Measurements from ENCODE around the gene BEGAIN.
A peak's percentile ranks its signal among the peaks of the same experiment; 100 is the strongest.

Gene BEGAIN

DNA sequence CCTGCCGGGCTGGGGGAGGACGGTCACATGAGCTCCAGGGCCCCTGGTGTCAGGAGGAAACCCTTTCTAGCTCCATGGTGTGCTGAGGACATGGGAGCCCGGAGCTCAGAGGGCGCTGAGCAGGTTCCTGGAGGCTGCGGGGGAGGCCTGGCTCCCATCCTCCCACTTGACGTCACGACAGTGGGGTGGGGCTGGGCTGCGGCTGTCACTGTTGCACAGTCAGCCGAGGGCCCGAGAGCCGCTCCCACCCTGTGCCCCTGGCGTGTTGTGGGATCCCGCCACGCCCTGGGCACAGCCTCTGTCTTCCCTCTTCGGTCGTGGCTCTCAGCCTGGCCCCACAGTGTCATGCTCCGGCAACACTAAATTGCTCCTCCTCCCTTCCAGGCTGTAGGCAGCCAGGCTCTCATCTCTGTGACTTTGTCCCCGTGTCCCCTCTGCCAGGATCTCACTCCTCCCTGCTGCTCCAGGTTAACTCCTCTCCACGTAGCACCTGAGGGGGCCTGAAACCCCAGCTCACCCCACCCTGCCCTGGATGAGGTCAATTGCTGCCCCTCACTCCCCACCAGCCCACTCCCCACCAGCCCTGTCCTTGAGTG is 33.0 kb downstream of the BEGAIN start:
- no peak for TF ChIP-seq CTCF (conservative IDR thresholded peaks at IDR 0.05; ENCODE audit: low read length)
- peak; percentile 6 for DNase-seq (ENCODE audit: low read depth)
- no peak overlapping the region for H3K4me3 ChIP-seq (ENCODE audit: low read length)

DNA sequence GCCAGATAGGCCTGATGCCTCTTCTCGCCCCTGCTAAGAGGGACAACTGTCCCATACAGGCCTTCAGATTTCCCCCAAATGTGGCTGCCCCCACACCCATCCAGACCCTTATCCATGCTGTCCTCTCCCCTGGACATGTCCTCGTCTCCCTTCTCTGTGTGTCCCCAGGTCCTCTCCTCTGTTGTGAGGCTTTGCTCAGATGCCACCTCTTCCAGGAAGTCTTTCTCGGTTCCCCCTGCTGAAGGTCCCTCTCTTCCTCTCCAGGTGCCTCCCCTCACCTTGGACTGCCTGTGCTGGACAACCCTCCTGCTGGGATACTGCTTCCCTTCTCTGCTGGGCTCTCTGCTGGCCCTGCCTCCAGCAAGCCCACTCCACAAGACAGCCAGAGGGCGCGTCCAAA is 33.7 kb downstream of the BEGAIN start:
- no peak for DNase-seq (ENCODE audit: low read depth)
- no peak for TF ChIP-seq CTCF (conservative IDR thresholded peaks at IDR 0.05; ENCODE audit: low read length)

DNA sequence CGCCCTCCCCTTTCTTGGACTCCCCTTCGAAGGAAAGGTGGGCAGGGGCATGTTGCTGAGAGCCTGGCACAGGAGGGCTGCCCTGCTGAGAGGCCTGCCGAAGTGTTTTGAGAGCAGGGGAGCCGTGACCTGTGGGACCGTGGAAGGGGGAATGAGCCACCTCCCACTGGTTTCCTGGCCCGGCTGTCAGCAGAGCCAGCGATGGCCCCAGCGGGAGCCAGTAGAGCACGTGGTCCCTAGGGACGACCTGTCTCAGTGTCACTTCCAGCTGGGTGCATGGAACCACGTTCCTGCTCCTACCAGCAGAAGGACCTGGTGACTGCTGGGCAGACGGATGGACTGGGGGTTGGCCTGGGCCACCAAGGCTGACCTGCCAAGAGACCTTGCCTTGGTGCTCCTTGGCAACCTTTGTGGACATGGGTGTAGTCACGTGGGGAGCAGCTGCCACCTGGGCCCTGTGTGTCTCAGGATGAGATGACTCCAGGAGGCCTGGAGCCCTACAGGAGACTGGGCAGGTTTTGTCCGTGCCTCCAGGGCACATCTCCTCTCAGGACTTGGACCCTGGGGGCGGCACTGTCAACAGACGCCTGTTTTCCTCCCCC is 34.6 kb downstream of the BEGAIN start:
- no peak for DNase-seq (ENCODE audit: low read depth)
- H3K4me3 ChIP-seq (ENCODE audit: low read length), result no peak overlapping the region
- no peak for TF ChIP-seq CTCF (conservative IDR thresholded peaks at IDR 0.05; ENCODE audit: low read length)

More for the DNA sequence above, 33.7 kb downstream of the BEGAIN start:
- H3K4me3 ChIP-seq (ENCODE audit: low read length), result no peak overlapping the region

GRCh38 chr14:100551056-100551455 is 36.2 kb downstream of the BEGAIN start:
- no peak for TF ChIP-seq CTCF (conservative IDR thresholded peaks at IDR 0.05; ENCODE audit: low read length)
- DNase-seq (ENCODE audit: low read depth), result no peak
- H3K4me3 ChIP-seq (ENCODE audit: low read length), result no peak overlapping the region

DNA sequence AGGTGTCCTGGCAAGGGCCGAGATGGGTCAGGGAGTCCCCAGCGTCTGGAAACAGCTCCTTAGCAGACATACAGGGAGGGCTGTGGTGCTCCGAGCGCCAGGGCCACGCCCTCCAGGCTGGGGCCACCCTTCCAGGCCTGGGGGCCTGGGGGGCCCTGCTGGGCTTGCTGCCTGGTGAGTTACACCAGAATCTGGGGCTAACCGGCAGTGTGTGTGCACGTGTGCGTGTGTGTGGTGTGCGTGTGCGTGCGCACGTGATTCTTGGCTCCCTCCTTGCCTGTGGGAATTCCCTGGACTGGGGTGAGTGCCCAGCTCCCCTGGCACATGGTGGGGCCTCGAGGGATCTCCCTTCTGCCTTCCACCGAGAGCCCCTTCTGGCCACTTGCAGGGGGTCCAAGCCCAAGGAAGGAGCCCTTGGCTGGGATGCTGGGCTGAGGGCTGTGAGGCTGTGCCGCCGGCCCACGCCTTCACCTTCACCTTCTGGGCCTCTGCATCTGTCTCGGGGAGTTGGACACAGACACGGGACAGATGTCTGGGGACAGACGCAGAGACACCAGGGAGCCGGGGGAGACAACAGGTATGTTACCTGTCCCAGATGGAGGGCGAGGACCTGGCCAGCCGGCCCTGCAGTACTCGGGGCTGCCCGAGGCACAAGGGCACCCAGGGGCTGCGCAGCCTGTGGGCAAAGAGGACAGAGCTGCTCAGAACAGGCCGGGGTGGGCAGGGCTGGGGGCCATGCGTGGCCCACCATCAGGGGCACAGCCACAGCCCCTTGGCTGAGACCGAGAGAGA is 37.2 kb downstream of the BEGAIN start:
- TF ChIP-seq CTCF (conservative IDR thresholded peaks at IDR 0.05; ENCODE audit: low read length), result no peak
- H3K4me3 ChIP-seq (ENCODE audit: low read length), result no peak overlapping the region
- no peak for DNase-seq (ENCODE audit: low read depth)

DNA sequence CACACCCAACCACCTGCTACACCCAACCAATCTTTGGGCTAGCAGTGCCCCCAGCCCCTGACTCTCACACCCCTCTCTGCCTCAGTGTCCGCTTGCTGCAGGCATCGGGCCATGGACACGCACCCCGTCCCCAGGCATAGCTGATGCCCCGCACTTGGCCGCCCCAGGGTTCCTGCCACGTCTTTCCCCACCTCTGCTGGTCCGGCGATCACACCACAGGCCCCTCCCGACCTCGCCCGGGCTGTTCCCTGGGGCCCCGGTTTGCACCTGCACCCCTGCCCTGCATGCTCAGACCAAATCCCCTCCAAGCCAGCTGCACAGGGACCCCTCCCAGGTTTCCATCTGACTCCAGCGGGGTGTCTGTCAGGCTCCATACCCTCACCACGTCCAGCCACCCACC is 38.3 kb downstream of the BEGAIN start:
- no peak for DNase-seq (ENCODE audit: low read depth)
- no peak for TF ChIP-seq CTCF (conservative IDR thresholded peaks at IDR 0.05; ENCODE audit: low read length)
- no peak overlapping the region for H3K4me3 ChIP-seq (ENCODE audit: low read length)

DNA sequence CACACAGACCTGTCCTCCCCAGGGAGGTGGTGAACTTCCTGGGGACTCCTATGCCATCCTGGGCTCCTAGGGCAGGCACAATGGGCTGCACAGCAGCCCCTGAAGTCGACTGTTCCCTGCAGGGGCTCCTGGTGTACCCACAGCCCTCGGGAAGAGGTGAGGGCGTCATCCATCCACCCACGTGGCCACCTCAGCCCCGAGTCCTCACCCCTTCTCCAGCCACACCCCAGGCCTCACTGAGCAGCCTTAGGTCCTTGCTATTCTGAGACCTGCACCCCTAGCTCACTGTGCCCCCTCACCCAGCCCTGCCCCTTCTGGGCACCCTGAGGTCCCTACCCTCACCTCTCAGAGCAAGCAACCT is 38.9 kb downstream of the BEGAIN start:
- no peak for TF ChIP-seq CTCF (conservative IDR thresholded peaks at IDR 0.05; ENCODE audit: low read length)
- no peak overlapping the region for H3K4me3 ChIP-seq (ENCODE audit: low read length)
- no peak for DNase-seq (ENCODE audit: low read depth)
